ENCODE results near the gene ZNF197.
A peak's percentile ranks its signal among the peaks of the same experiment; 100 is the strongest.
"Not testable (repeated sequence)": the region's sequence is repeated elsewhere in the genome, so short reads cannot be mapped to it uniquely, and the experiment has no call there.

ZNF197 gene

DNA sequence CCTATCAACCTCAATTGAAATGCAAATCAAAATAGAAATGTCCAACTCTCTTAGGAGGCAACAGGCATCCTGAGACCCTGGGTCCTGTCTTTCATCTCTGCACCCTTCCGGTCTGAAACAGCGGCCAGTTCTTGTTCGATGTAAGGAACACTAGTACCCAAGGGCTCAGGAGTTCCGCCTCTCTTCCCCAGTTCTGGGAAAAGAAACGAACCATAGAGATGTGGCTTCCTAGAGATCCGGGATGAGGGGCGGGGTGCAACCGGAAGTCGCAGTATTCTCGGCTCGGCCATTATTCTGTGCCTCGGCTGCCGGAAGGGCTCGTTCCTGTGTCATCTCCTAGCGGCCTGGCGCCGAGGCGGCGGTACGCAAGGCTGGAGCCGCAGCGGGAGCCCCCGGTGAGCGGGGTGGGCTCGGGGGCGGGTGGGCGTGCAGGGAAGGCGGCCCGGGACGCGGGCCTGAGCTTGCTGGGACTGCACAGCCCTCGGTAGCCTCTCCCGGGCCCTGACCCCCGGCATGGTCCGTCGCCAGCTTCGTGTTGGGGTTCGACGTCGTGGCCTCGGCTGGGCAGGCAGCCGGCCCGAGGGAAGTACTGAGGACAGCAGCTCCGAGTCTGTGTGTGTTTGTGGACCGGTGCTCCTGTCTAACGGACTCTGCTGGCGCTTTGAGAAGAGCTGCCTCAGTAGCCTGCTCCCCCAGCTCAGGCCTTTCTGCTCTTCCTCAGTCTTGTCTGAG lies at the start of gene ZNF197:
Gene ZNF197 (plus strand): TSS at position 288 of the 732 bp plus-strand sequence. CDS start 4,119 bp downstream, outside the sequence.
- H3K4me3 ChIP-seq (ENCODE audit: low read depth in 1 of 2, low read length in 2 of 2), result peak within 1 kb of the TSS; percentile 73 to 96
- H3K27me3 ChIP-seq (ENCODE audit: low read depth, low read length), result no peaks in the 10 kb centered on the region
- peak within 1 kb of the TSS; percentile 77 for H3K27ac ChIP-seq (ENCODE audit: low read length)
- no peaks in the 10 kb centered on the region for H3K9me3 ChIP-seq (ENCODE audit: control insufficient read depth in 1 of 2, low read length in 2 of 2)
- peaks cover 0 to 7% of the 10 kb centered on the region in 2 donors for H3K36me3 ChIP-seq (ENCODE audit: control insufficient read depth in 1 of 2, insufficient read depth in 2 of 2, low read length in 2 of 2)
- H3K4me1 ChIP-seq (ENCODE audit: control insufficient read depth in 1 of 2, insufficient read depth in 2 of 2, low read length in 2 of 2), result peaks cover 4 to 9% of the 10 kb centered on the region in 2 donors

DNA sequence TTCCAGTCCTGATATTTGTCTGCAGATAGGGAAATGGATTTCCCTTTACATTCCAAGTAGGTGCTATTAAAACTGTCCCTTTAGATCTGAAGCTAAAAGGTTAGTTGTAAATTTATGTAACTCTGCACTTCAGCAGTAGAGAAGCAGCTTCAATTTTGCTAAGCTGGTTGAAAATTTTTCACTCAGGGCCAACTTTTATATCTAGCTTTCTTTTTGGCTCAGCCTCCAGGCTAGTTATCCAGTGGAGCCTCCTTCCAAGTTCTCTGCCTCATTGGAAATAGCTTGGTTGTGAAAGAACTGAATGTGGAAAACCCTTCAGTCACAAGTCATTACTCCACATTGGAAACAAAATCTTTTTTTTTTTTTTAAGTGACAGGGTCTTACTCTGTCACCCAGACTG lies 48.2 kb upstream of the ZNF197 start:
- Histone ChIP-seq H3K36me3 (ENCODE audit: control insufficient read depth in 1 of 2, insufficient read depth in 2 of 2, low read length in 2 of 2) (peaks cover 0 to 16% of the 10 kb centered on the region in 2 donors), H3K9me3 (ENCODE audit: control insufficient read depth in 1 of 2, low read length in 2 of 2) (no peaks in the 10 kb centered on the region)

DNA sequence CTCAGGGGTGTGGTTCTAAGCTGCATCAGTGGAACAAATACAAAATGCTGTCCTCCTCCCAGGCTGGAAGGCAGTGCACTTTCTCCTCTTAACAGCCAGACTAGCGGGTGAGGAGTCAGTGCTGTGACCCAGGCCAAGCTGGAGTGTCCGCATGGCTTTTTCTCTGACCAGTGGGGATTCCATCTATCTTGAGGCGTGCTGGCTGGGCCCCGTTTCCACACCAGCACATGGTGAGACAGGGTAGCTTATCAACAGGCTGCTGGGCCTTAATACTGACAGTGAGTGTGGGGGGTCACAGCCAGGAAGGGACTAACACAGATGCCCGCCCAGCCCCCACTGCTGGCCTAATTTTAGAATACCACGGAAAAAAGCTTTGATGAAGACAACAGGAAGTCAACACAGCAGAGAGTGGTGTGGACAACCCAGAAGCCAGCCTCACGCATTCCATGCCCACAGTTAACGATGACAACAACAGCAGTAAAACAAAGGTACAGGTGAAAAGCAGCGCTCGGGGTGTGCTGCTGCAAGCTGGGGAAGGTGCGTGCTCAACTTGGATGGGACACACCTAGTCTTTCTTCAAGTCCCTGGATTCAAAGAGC lies 47.4 kb upstream of the ZNF197 start:
- H3K27ac ChIP-seq (ENCODE audit: low read length); H3K4me3 ChIP-seq (ENCODE audit: low read depth in 1 of 2, low read length in 2 of 2); H3K36me3 ChIP-seq (ENCODE audit: control insufficient read depth in 1 of 2, insufficient read depth in 2 of 2, low read length in 2 of 2); H3K9me3 ChIP-seq (ENCODE audit: control insufficient read depth in 1 of 2, low read length in 2 of 2); H3K4me1 ChIP-seq (ENCODE audit: control insufficient read depth in 1 of 2, insufficient read depth in 2 of 2, low read length in 2 of 2); H3K27me3 ChIP-seq (ENCODE audit: low read depth, low read length): not testable (repeated sequence)

More for the DNA sequence above, 48.2 kb upstream of the ZNF197 start:
- H3K4me1 ChIP-seq (ENCODE audit: control insufficient read depth in 1 of 2, insufficient read depth in 2 of 2, low read length in 2 of 2), result no peaks in the 10 kb centered on the region
- H3K4me3 ChIP-seq (ENCODE audit: low read depth in 1 of 2, low read length in 2 of 2), result no peak overlapping the region
- H3K27me3 ChIP-seq (ENCODE audit: low read depth, low read length), result no peaks in the 10 kb centered on the region
- H3K27ac ChIP-seq (ENCODE audit: low read length), result no peak overlapping the region

DNA sequence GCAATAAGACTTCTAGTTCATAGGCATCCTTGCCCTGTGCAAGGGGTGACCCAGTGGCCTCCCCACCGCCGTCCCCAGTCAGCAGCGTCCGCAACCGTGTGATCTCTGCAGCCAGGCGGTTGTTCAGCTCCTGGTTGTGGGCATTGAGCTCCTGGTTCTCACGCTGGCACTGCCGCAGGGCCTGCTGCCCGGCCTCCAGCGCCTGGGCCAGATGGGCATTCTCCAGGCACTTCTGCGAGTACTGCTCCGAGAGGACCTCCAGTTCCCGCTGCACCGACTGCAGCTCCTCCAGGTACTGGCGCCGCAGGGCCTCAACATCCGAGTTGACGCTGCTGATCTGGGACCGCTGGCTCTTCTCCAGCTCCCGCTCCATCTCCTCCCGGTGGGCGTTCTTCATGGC lies 46.5 kb upstream of the ZNF197 start:
- H3K9me3 ChIP-seq (ENCODE audit: control insufficient read depth in 1 of 2, low read length in 2 of 2); H3K36me3 ChIP-seq (ENCODE audit: control insufficient read depth in 1 of 2, insufficient read depth in 2 of 2, low read length in 2 of 2); H3K27me3 ChIP-seq (ENCODE audit: low read depth, low read length); H3K4me3 ChIP-seq (ENCODE audit: low read depth in 1 of 2, low read length in 2 of 2); H3K27ac ChIP-seq (ENCODE audit: low read length); H3K4me1 ChIP-seq (ENCODE audit: control insufficient read depth in 1 of 2, insufficient read depth in 2 of 2, low read length in 2 of 2): not testable (repeated sequence)

- H3K4me1 ChIP-seq (ENCODE audit: control insufficient read depth in 1 of 2, insufficient read depth in 2 of 2, low read length in 2 of 2); H3K9me3 ChIP-seq (ENCODE audit: control insufficient read depth in 1 of 2, low read length in 2 of 2); H3K27me3 ChIP-seq (ENCODE audit: low read depth, low read length); H3K27ac ChIP-seq (ENCODE audit: low read length); H3K4me3 ChIP-seq (ENCODE audit: low read depth in 1 of 2, low read length in 2 of 2); H3K36me3 ChIP-seq (ENCODE audit: control insufficient read depth in 1 of 2, insufficient read depth in 2 of 2, low read length in 2 of 2): not testable (repeated sequence)
Measured at GRCh38 chr3:44578924-44579515, 45.8 kb upstream of the ZNF197 start.

DNA sequence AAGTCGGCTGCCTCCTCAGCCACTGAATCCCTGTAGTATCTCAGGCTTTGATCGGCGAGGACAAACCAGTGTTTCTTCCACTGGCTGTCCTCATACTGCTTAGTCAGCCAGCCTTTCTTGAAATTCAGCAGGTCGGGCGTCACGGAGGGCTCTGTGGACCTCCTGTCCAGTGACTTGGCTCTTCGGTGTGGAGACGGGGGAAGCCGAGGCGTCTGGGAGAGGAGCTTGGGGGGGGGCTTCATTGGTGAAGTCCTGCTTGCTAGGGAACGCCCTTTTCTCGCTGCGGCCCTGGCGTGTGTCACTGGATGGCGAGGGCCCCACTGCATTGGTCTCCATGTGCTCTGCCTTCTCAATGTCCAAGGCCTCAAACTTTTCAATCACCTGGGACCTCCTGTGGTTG lies 45.1 kb upstream of the ZNF197 start:
- not testable (repeated sequence) for H3K27ac ChIP-seq (ENCODE audit: low read length); H3K4me1 ChIP-seq (ENCODE audit: control insufficient read depth in 1 of 2, insufficient read depth in 2 of 2, low read length in 2 of 2); H3K9me3 ChIP-seq (ENCODE audit: control insufficient read depth in 1 of 2, low read length in 2 of 2); H3K27me3 ChIP-seq (ENCODE audit: low read depth, low read length); H3K36me3 ChIP-seq (ENCODE audit: control insufficient read depth in 1 of 2, insufficient read depth in 2 of 2, low read length in 2 of 2); H3K4me3 ChIP-seq (ENCODE audit: low read depth in 1 of 2, low read length in 2 of 2)

- not testable (repeated sequence) for H3K27ac ChIP-seq (ENCODE audit: low read length); H3K4me3 ChIP-seq (ENCODE audit: low read depth in 1 of 2, low read length in 2 of 2); H3K27me3 ChIP-seq (ENCODE audit: low read depth, low read length); H3K9me3 ChIP-seq (ENCODE audit: control insufficient read depth in 1 of 2, low read length in 2 of 2); H3K36me3 ChIP-seq (ENCODE audit: control insufficient read depth in 1 of 2, insufficient read depth in 2 of 2, low read length in 2 of 2)
- H3K4me1 ChIP-seq (ENCODE audit: control insufficient read depth in 1 of 2, insufficient read depth in 2 of 2, low read length in 2 of 2), result peaks cover 6 to 17% of the 10 kb centered on the region in 2 donors
Measured at GRCh38 chr3:44580971-44581370, 43.9 kb upstream of the ZNF197 start.

GRCh38 chr3:44584646-44585501 lies 40.0 kb upstream of the ZNF197 start, which contains the start of gene ZNF660:
TSS of gene ZNF660 (plus strand) at chr3:44584964. CDS start at chr3:44594194, 9,230 bp downstream.
- H3K4me3 ChIP-seq (ENCODE audit: low read depth in 1 of 2, low read length in 2 of 2), result peak within 1 kb of the TSS; percentile 70 to 74
- peaks cover 6 to 19% of the 10 kb centered on the region in 2 donors for H3K4me1 ChIP-seq (ENCODE audit: control insufficient read depth in 1 of 2, insufficient read depth in 2 of 2, low read length in 2 of 2)
- H3K27ac ChIP-seq (ENCODE audit: low read length), result peak within 1 kb of the TSS; percentile 79
- H3K27me3 ChIP-seq (ENCODE audit: low read depth, low read length), result no peaks in the 10 kb centered on the region
- H3K36me3 ChIP-seq (ENCODE audit: control insufficient read depth in 1 of 2, insufficient read depth in 2 of 2, low read length in 2 of 2), result peaks cover under 1 to 36% of the 10 kb centered on the region in 2 donors
- no peaks in the 10 kb centered on the region for H3K9me3 ChIP-seq (ENCODE audit: control insufficient read depth in 1 of 2, low read length in 2 of 2)

GRCh38 chr3:44596621-44597020 lies 28.2 kb upstream of the ZNF197 start:
- no peak overlapping the region for H3K27ac ChIP-seq (ENCODE audit: low read length)
- H3K27me3 ChIP-seq (ENCODE audit: low read depth, low read length), result no peaks in the 10 kb centered on the region
- peaks cover 18 to 44% of the 10 kb centered on the region in 2 donors for H3K9me3 ChIP-seq (ENCODE audit: control insufficient read depth in 1 of 2, low read length in 2 of 2)
- H3K36me3 ChIP-seq (ENCODE audit: control insufficient read depth in 1 of 2, insufficient read depth in 2 of 2, low read length in 2 of 2), result peaks cover 15 to 71% of the 10 kb centered on the region in 2 donors
- no peaks in the 10 kb centered on the region for H3K4me1 ChIP-seq (ENCODE audit: control insufficient read depth in 1 of 2, insufficient read depth in 2 of 2, low read length in 2 of 2)
- H3K4me3 ChIP-seq (ENCODE audit: low read depth in 1 of 2, low read length in 2 of 2), result no peak overlapping the region

DNA sequence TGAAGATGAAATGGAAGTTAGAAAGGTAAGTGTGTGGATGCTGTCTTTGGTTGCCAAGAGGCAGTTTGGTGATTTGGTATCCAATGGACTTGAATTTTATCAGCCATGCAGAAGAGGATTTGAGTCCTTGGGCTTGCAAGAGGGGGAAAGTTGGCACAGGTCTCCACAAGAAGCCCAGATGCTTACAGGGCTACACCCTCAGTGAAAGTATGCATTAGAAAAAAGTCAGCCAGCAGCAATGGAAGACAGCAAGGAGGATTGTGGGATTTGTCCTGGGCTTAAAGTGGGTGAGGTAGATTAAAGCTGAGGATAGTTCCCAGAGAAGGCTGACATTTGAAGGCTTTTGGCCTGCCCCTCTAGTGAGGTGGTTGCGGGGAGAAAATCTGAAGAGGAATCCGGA lies 23.1 kb upstream of the ZNF197 start:
- no peaks in the 10 kb centered on the region for H3K4me1 ChIP-seq (ENCODE audit: control insufficient read depth in 1 of 2, insufficient read depth in 2 of 2, low read length in 2 of 2)
- H3K27me3 ChIP-seq (ENCODE audit: low read depth, low read length), result no peaks in the 10 kb centered on the region
- peaks cover 0 to 14% of the 10 kb centered on the region in 2 donors for H3K9me3 ChIP-seq (ENCODE audit: control insufficient read depth in 1 of 2, low read length in 2 of 2)
- H3K27ac ChIP-seq (ENCODE audit: low read length), result no peak overlapping the region
- H3K4me3 ChIP-seq (ENCODE audit: low read depth in 1 of 2, low read length in 2 of 2), result no peak overlapping the region
- peaks cover 0 to 35% of the 10 kb centered on the region in 2 donors for H3K36me3 ChIP-seq (ENCODE audit: control insufficient read depth in 1 of 2, insufficient read depth in 2 of 2, low read length in 2 of 2)

DNA sequence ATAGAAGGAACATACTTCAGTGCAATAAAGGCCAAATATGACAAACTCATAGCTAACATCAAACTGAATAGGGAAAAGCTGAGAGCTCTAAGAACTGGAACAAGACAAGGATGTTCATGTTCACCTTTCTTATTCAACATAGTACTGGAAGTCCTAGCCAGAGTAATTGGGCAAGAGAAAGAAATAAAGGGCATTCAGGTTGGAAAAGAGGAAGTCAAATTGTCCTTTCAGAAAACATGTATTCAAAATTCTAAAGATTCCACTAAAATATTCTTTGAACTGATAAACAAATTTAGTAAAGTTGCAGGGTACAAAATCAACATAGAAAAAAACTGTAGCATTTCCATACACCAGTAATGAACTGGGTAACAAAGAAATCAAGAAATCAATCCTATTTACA lies 12.2 kb upstream of the ZNF197 start:
- Histone ChIP-seq H3K4me3 (ENCODE audit: low read depth in 1 of 2, low read length in 2 of 2) (no peak overlapping the region), H3K9me3 (ENCODE audit: control insufficient read depth in 1 of 2, low read length in 2 of 2) (peaks cover 0 to 3% of the 10 kb centered on the region in 2 donors), H3K27ac (ENCODE audit: low read length) (no peak overlapping the region), H3K36me3 (ENCODE audit: control insufficient read depth in 1 of 2, insufficient read depth in 2 of 2, low read length in 2 of 2) (no peaks in the 10 kb centered on the region), H3K27me3 (ENCODE audit: low read depth, low read length) (no peaks in the 10 kb centered on the region), H3K4me1 (ENCODE audit: control insufficient read depth in 1 of 2, insufficient read depth in 2 of 2, low read length in 2 of 2) (no peaks in the 10 kb centered on the region)

All from muscle layer of duodenum (tissue), 2 donors.